HepG2 (cell line): Measurements from ENCODE around the gene U2AF1L4. TPM values are rescaled to one million over a fixed set of nuclear protein-coding genes. Genes with fewer than 3 reads are reported as not detected.

Source experiments
- ATAC-seq: fragments of 200-7000 bp; cut with Tn5 transposase; 3 replicates; pipeline ENCODE4 v1.9.1; 2020; ENCODE audit warnings: mild to moderate bottlenecking, moderate library complexity
- BruUV-seq: library from RNA; stranded (reverse); fragments of 400-500 nt; replicated peaks from 2 replicates; lab custom pipeline; 2021; lab: Mats Ljungman, UMichigan
- CTCF ChIA-PET: fragments of 300-600 bp; formaldehyde crosslinking; extraction: SDS; loops from one replicate; lab custom pipeline; 2021; ENCODE audit warnings: low total read pairs, inconsistent platforms, low intra/inter-chr PET ratio; lab: Yijun Ruan, JAX
- POLR2A ChIA-PET: fragments of 350-600 bp; sonication (Branson Sonifier 250); formaldehyde crosslinking; loops from one replicate; lab custom pipeline; 2020; ENCODE audit warnings: antibody characterized with exemption, inconsistent platforms; lab: Yijun Ruan, JAX
- DNase-seq: peaks from one replicate; pipeline ENCODE4 v3.0.0-alpha.2; 2015; ENCODE audit warnings: low spot score
- FAIRE-seq: peaks from 3 replicates; lab custom pipeline; 2011; peaks lifted over from hg19 to GRCh38; lab: Jason Lieb, UNC
- H2AFZ ChIP-seq: one replicate; pipeline ENCODE4 v1.6.1; 2011; ENCODE audit warnings: low read length, inconsistent platforms
- H3K27ac ChIP-seq: fragments of 300-600 bp; 3 replicates; pipeline ENCODE4 v1.8.0; 2011; ENCODE audit warnings: mixed run types, mild to moderate bottlenecking, mixed read lengths, low read length, inconsistent platforms; ENCODE audit not compliant: insufficient read depth; ENCODE audit errors: extremely low read length
- H3K27me3 ChIP-seq, 2 experiments: fragments of 200-600 bp in 1 of 2; 2 replicates in 1 of 2; 3 replicates in 1 of 2; pipeline versions ENCODE4 v1.6.0 to v1.8.0; 2011; ENCODE audit warnings: low read length in 2 of 2, mild to moderate bottlenecking in 2 of 2, moderate library complexity in 2 of 2, inconsistent platforms in 1 of 2; ENCODE audit not compliant: insufficient read depth in 2 of 2, control insufficient read depth in 1 of 2
- H3K36me3 ChIP-seq, 2 experiments: fragments of 200-600 bp in 1 of 2; replicated peaks in 1 of 2; 2 replicates in 1 of 2; 3 replicates in 1 of 2; pipeline versions ENCODE4 v1.5.1 to v1.8.0; 2011; ENCODE audit warnings: low read length in 2 of 2, inconsistent platforms in 1 of 2; ENCODE audit not compliant: insufficient read depth in 2 of 2, control insufficient read depth in 1 of 2
- H3K4me1 ChIP-seq: 2 replicates; pipeline ENCODE4 v1.5.1; 2012; ENCODE audit warnings: low read length, inconsistent platforms; ENCODE audit not compliant: insufficient read depth
- H3K4me2 ChIP-seq: 2 replicates; pipeline ENCODE4 v1.6.0; 2011; ENCODE audit warnings: low read depth, low read length, inconsistent platforms
- H3K4me3 ChIP-seq, 3 experiments: fragments of 200-600 bp in 1 of 3; sonication (generic), shearing (Covaris generic) in 1 of 3; replicated peaks in 1 of 3; 2 replicates each; pipeline ENCODE4 v1.5.1; 2011 to 2016; ENCODE audit warnings: low read length in 3 of 3, inconsistent platforms in 2 of 3, low read depth in 2 of 3, mild to moderate bottlenecking in 2 of 3, control low read depth in 1 of 3, mixed read lengths in 1 of 3; ENCODE audit not compliant: insufficient read depth in 1 of 3
- H3K79me2 ChIP-seq: one replicate; pipeline ENCODE4 v1.6.1; 2011; ENCODE audit warnings: low read length, inconsistent platforms; ENCODE audit not compliant: insufficient read depth
- H3K9ac ChIP-seq: 2 replicates; pipeline ENCODE4 v1.6.0; 2011; ENCODE audit warnings: mild to moderate bottlenecking, low read depth, low read length, inconsistent platforms; ENCODE audit not compliant: insufficient read depth
- H3K9me3 ChIP-seq: 2 replicates; pipeline ENCODE4 v1.5.1; 2012; ENCODE audit warnings: mild to moderate bottlenecking, low read length
- H4K20me1 ChIP-seq: 2 replicates; pipeline ENCODE4 v1.6.0; 2011; ENCODE audit warnings: inconsistent platforms, mild to moderate bottlenecking, low read length, moderate library complexity; ENCODE audit not compliant: insufficient read depth
- EEA1 ChIP-seq: sonication (generic); formaldehyde crosslinking; IDR thresholded peaks from 2 replicates; pipeline ENCODE4 v1.5.1; 2020; ENCODE audit warnings: mild to moderate bottlenecking, missing genetic modification reagents, borderline replicate concordance
- KDM1A ChIP-seq: IDR thresholded peaks from 2 replicates; pipeline ENCODE4 v1.6.1; 2016; ENCODE audit warnings: missing compliant biosample characterization
- SNAI1 ChIP-seq: sonication (generic); formaldehyde crosslinking; IDR thresholded peaks from 2 replicates; pipeline ENCODE4 v1.5.0; 2020; ENCODE audit warnings: mild to moderate bottlenecking, missing genetic modification reagents, borderline replicate concordance
- TFDP1 ChIP-seq: IDR thresholded peaks from 2 replicates; pipeline ENCODE4 v1.6.1; 2016; ENCODE audit warnings: missing compliant biosample characterization, missing genetic modification reagents, borderline replicate concordance
- ZFP41 ChIP-seq: sonication (generic); formaldehyde crosslinking; IDR thresholded peaks from 2 replicates; pipeline ENCODE4 v1.4.0; 2020; ENCODE audit warnings: mild to moderate bottlenecking, missing genetic modification reagents, borderline replicate concordance
- ZMYM4 ChIP-seq: sonication (generic); formaldehyde crosslinking; IDR thresholded peaks from 2 replicates; pipeline ENCODE4 v1.8.1; 2023; ENCODE audit warnings: mild to moderate bottlenecking, missing genetic modification reagents
- ZNF24 ChIP-seq: fragments of 450-650 bp; IDR thresholded peaks from 2 replicates; pipeline ENCODE4 v1.6.1; 2017; ENCODE audit warnings: antibody characterized with exemption, mild to moderate bottlenecking
- ZNF33A ChIP-seq: sonication (generic); formaldehyde crosslinking; IDR thresholded peaks from 2 replicates; pipeline ENCODE4 v1.5.1; 2020; ENCODE audit warnings: missing genetic modification reagents, mild to moderate bottlenecking, moderate library complexity, borderline replicate concordance
- ZNF431 ChIP-seq: sonication (generic); formaldehyde crosslinking; IDR thresholded peaks from 2 replicates; pipeline ENCODE4 v1.9.0; 2022; ENCODE audit warnings: missing genetic modification reagents, low read depth, mild to moderate bottlenecking, borderline replicate concordance
- ZNF550 ChIP-seq: sonication (generic); formaldehyde crosslinking; IDR thresholded peaks from 2 replicates; pipeline ENCODE4 v1.4.0; 2020; ENCODE audit warnings: mild to moderate bottlenecking, missing genetic modification reagents, borderline replicate concordance
- ZNF569 ChIP-seq: sonication (generic); formaldehyde crosslinking; IDR thresholded peaks from 2 replicates; pipeline ENCODE4 v1.5.0; 2020; ENCODE audit warnings: mild to moderate bottlenecking, missing genetic modification reagents, moderate library complexity, borderline replicate concordance
- ZNF772 ChIP-seq: sonication (generic); formaldehyde crosslinking; IDR thresholded peaks from 2 replicates; pipeline ENCODE4 v1.5.0; 2020; ENCODE audit warnings: mild to moderate bottlenecking, missing genetic modification reagents
- WGBS: methylation state at CpG from one replicate; pipeline ENCODE4 v1.1.6; 2017; ENCODE audit warnings: low lambda C conversion rate; 5-methylcytosine and 5-hydroxymethylcytosine counted together
- in situ Hi-C: cut with HindIII; loops from 2 replicates; pipeline ENCODE4 v1.10.0; 2017; ENCODE audit warnings: low pct_unique_long_range_greater_than_20kb; ENCODE audit not compliant: extremely low pct_ligation_motif_present
- intact Hi-C: fragments of 100-400 bp; cut with micrococcal nuclease; formaldehyde crosslinking; loops from one replicate; pipeline ENCODE4 v1.10.0; 2022; ENCODE audit not compliant: unreplicated experiment
- polyA plus RNA-seq, 8 experiments: library from polyadenylated mRNA; depleted of rRNA in 3 of 8; stranded (reverse) in 7 of 8; unstranded in 1 of 8; fragments of >200 nt; fragmentation: Illumina TruSeq in 4 of 8; extraction: Trizol in 4 of 8; gene quantifications; 2 replicates each; pipeline versions ENCODE4 v1.2.1 to v1.2.3, GENCODE V29; 2011 to 2016; ENCODE audit warnings: low read depth in 4 of 8, missing spikeins in 1 of 8, mixed read lengths in 1 of 8; ENCODE audit not compliant: insufficient read depth in 1 of 8
- total RNA-seq, 5 experiments: library from RNA; depleted of rRNA; stranded (reverse); fragments of >200 nt; fragmentation: Illumina TruSeq; extraction: Trizol; gene quantifications; 2 replicates each; pipeline ENCODE4 v1.2.3, GENCODE V29; 2016; ENCODE audit warnings: low read depth in 1 of 5
- TF ChIP-seq, protein P1 (sequence below): sonication (generic); formaldehyde crosslinking; IDR thresholded peaks from 2 replicates; pipeline ENCODE4 v1.9.0; 2021; ENCODE audit warnings: mild to moderate bottlenecking, missing genetic modification reagents

Gene U2AF1L4
- total and polyA plus RNA-seq, 2 of the 13 experiments (the other 11 are each of a cell fraction or from before 2014, with no cell fraction given), result 7.9 to 15.4 TPM

DNA sequence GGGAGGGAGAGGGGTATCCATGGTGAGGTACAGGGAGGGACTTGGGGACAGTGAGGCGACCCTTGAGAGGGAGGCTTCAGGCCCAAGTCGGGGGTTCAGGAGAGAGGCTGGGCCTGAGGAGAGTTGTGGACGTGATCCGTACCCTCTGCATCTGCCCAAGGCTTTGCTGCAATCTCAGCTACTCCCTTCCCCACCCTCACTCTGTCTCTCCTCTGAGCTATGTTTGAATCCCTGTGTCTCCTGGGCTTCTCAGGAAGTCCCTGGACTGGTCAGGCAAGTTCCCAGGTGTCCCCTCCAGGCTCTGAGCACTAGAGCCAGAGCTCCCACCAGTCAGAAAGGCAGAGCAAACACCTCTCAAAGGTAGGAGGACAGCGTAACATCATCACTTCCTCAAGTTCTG lies 4.9 kb upstream of the U2AF1L4 start (continued):
- TF ChIP-seq, protein P1, sequence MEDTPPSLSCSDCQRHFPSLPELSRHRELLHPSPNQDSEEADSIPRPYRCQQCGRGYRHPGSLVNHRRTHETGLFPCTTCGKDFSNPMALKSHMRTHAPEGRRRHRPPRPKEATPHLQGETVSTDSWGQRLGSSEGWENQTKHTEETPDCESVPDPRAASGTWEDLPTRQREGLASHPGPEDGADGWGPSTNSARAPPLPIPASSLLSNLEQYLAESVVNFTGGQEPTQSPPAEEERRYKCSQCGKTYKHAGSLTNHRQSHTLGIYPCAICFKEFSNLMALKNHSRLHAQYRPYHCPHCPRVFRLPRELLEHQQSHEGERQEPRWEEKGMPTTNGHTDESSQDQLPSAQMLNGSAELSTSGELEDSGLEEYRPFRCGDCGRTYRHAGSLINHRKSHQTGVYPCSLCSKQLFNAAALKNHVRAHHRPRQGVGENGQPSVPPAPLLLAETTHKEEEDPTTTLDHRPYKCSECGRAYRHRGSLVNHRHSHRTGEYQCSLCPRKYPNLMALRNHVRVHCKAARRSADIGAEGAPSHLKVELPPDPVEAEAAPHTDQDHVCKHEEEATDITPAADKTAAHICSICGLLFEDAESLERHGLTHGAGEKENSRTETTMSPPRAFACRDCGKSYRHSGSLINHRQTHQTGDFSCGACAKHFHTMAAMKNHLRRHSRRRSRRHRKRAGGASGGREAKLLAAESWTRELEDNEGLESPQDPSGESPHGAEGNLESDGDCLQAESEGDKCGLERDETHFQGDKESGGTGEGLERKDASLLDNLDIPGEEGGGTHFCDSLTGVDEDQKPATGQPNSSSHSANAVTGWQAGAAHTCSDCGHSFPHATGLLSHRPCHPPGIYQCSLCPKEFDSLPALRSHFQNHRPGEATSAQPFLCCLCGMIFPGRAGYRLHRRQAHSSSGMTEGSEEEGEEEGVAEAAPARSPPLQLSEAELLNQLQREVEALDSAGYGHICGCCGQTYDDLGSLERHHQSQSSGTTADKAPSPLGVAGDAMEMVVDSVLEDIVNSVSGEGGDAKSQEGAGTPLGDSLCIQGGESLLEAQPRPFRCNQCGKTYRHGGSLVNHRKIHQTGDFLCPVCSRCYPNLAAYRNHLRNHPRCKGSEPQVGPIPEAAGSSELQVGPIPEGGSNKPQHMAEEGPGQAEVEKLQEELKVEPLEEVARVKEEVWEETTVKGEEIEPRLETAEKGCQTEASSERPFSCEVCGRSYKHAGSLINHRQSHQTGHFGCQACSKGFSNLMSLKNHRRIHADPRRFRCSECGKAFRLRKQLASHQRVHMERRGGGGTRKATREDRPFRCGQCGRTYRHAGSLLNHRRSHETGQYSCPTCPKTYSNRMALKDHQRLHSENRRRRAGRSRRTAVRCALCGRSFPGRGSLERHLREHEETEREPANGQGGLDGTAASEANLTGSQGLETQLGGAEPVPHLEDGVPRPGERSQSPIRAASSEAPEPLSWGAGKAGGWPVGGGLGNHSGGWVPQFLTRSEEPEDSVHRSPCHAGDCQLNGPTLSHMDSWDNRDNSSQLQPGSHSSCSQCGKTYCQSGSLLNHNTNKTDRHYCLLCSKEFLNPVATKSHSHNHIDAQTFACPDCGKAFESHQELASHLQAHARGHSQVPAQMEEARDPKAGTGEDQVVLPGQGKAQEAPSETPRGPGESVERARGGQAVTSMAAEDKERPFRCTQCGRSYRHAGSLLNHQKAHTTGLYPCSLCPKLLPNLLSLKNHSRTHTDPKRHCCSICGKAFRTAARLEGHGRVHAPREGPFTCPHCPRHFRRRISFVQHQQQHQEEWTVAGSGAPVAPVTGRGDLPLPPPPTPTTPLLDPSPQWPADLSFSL (CRISPR knock-in tag), result no peak
- TF ChIP-seq EEA1 (CRISPR knock-in tag), result no peak
- TF ChIP-seq ZNF569, result no peak
- TF ChIP-seq, all 625 proteins: peak for 0

GRCh38 chr19:35748106-35749020 lies 3.1 kb upstream of the U2AF1L4 start, which contains the start of gene LIN37:
Gene LIN37 (plus strand): TSS chr19:35748576. CDS start chr19:35748725, 149 bp downstream.
- WGBS, result 1% methylated on average over 32 of the region's 45 CpGs
- DNase-seq (peak; percentile 99), FAIRE-seq (peak; percentile 99), ATAC-seq (peak; percentile 91)
- ChIA-PET POLR2A (interaction anchor here (0.7 to 1.8 kb wide), 19 partner anchors 8 to 742 kb away, joined by 3 to 19 read pairs (median 5); partner anchors contain the start of genes COX6B1, HSPB6 and PRODH2), CTCF (no interaction called here)
- intact Hi-C loops (loop anchor here (10.0 kb wide), 1 partner anchor 54 kb away; no protein-coding TSS in a partner anchor), in situ Hi-C loops (no loop called here)
- Histone ChIP-seq H3K79me2 (peaks cover 20% of the 10 kb centered on the region), H3K4me1 (peaks cover 41% of the 10 kb centered on the region), H3K27ac (peak within 1 kb of the TSS; percentile 68), H3K36me3 (peaks cover 3 to 10% of the 10 kb centered on the region in 2 experiments; a peak in 3 of 5 replicates), H3K27me3 (no peaks in the 10 kb centered on the region; a peak in 1 of 5 replicates), H3K9me3 (no peaks in the 10 kb centered on the region), H2AFZ (peak within 1 kb of the TSS; percentile 76), H4K20me1 (no peaks in the 10 kb centered on the region), H3K4me3 (peak within 1 kb of the TSS; percentile 89 to 100 (median 89)), H3K9ac (peak within 1 kb of the TSS; percentile 97), H3K4me2 (peak within 1 kb of the TSS; percentile 90)
- TSS peak; percentile 77 for BruUV-seq
- TF ChIP-seq ZNF550 (CRISPR knock-in tag) (no peak), ZNF33A (CRISPR knock-in tag) (no peak), ZFP41 (CRISPR knock-in tag) (no peak), KDM1A (CRISPR knock-in tag) (no peak), SNAI1 (no peak), ZNF772 (peak; percentile 45; the same call in 1 of the 2 replicates), ZNF431 (CRISPR knock-in tag) (no peak), ZMYM4 (CRISPR knock-in tag) (no peak), ZNF24 (no peak), TFDP1 (CRISPR knock-in tag) (peak; percentile 31; the same call in 1 of the 2 replicates)
